ENCODE data around the gene MT1A. TPM values are rescaled to one million over a fixed set of nuclear protein-coding genes. Genes with fewer than 3 reads are reported as not detected.

The MT1A gene
- polyA plus RNA-seq, 12 donors = 0.77 to 1.1 TPM; not detected in 10

DNA sequence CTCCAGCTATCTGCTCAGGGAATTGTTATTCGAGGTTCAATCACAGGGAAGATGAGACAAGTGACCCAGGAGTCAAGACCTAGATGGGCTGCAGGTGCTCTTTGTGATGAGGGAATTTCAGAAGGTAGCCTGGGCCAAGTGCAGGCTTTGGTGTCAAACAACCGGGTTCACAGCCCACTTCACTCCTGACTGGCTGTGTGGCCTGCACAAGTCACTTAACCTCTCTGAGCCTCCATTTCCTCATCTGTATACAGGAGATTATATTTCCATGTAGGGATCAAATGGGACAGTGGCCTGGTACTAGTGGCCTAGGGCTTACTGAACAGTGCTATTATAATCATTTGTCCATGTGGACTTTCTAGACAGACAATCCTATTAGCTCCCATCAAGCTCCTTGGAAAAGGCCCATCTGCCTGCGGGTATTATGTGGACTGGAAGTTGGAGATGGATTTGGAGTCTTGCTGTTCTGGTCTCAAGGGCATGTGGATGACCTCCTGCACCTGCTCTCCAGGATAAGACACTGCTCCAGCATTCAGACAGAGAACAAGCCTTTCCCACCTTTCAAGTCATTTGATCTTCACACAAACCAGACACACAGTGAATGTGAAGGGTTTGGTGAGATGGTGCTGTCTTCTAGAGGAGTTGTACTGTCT, 40.7 kb downstream of the MT1A start:
- no peak for DNase-seq

DNA sequence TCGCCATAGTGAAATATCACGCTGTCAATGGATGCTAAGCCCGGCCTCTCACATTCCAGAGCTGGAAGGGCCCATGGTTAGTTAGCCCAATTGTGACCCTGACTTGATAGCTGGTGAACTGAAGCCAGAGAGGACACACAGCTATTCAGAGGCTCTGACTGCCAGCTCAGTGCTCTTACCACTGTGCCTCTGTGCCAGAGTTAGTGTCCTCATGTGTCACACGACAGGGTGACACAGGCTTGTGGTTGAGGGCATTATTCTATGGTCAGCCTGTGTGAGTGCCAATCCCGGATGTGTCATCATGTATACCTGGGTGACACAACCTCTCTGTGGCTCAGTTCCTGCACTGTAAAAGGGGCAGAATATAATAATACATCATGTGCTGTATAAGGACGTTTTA, 41.4 kb downstream of the MT1A start:
- DNase-seq = no peak

- DNase-seq = peak; percentile 87
Observed at GRCh38 chr16:56681939-56682702, 43.7 kb downstream of the MT1A start, which contains the start of gene MT1X. MT1X (plus strand) TSS chr16:56682470; CDS start chr16:56682541, 71 bp downstream.

DNA sequence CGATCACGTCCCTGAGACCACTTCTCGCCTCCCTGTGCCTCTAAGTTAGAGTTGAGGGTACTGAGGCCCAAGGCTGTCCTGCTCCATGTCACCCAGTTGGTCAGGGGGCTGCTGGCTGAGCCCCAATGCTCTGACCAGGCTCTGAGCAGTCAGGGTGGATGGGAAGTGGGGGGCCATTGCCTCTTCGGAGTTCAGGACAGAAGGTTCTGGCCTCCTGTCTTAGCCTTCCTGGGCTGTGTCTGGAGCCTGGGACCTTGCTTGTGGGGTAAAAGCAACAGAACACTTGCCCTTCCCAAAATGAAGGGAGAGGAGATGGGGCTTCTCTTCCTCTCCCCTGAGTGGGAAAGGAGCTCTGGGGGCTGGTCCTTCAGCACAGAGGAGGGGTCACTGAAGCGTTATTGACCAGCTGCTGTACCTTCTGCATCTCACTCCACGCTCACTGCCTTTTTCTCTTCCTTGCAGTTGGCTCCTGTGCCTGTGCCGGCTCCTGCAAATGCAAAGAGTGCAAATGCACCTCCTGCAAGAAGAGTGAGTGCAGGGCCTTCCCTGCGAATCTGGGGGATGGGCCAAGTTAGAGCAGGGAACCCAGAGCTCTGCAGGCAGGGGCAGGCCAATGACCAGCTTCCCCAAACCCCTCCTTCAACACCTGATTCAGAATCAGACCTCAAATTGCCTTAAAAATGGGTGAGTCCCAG, 44.4 kb downstream of the MT1A start:
- DNase-seq = no peak

DNA sequence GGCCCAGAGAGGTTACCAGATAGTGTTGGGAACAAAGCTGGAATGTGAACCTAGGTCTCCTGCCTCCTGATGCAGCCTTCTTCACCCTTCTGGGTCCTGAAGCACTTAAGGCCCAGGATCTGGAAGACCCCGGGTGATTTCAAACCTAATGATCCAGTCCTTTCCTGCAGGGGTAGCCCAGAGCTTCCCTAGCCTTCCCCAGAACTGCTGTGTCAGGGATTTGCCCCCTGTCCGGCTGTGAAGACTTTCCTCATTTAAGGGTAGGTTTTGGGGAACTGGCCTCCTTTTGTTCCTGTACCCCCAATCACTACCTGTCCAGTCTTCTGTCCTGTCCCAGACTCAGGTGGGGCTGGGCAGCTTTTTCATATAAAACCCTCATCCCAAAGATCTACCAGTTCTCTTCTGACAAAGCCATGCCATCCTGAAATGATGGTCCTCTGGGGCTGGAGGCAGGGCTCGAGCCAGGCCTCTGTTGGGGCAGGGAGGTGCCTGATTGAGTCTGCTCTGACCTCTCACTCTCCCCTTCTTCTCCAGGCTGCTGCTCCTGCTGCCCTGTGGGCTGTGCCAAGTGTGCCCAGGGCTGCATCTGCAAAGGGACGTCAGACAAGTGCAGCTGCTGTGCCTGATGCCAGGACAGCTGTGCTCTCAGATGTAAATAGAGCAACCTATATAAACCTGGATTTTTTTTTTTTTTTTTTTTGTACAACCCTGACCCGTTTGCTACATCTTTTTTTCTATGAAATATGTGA, 45.1 kb downstream of the MT1A start:
- no peak for DNase-seq

- DNase-seq = no peak
Observed at GRCh38 chr16:56684256-56684925, 45.9 kb downstream of the MT1A start.

- no peak for DNase-seq
Observed at GRCh38 chr16:56684926-56685590, 46.6 kb downstream of the MT1A start.

- DNase-seq = no peak
Observed at GRCh38 chr16:56686758-56687157, 48.3 kb downstream of the MT1A start.

GRCh38 chr16:56688762-56689161, 50.3 kb downstream of the MT1A start:
- DNase-seq = no peak

- DNase-seq = no peak
Observed at GRCh38 chr16:56689171-56689570, 50.7 kb downstream of the MT1A start.

Other genes starting within 250 kb of the MT1A start
- gene AMFR, start 213.1 kb upstream of the MT1A start, polyA plus RNA-seq (ENCODE audit: insufficient read length in 12 of 12) = 100 to 1,000 TPM in 1 of 12 donors, 10 to 100 TPM in 11; 25.9 to 909 (median 60.0) TPM
- gene NUDT21, start 187.3 kb upstream of the MT1A start, polyA plus RNA-seq (ENCODE audit: insufficient read length in 12 of 12) = 10 to 100 TPM in 11 of 12 donors, not detected in 1; 53.7 to 80.5 (median 73.4) TPM
- gene OGFOD1, start 187.1 kb upstream of the MT1A start, polyA plus RNA-seq (ENCODE audit: insufficient read length in 12 of 12) = 100 to 1,000 TPM in 1 of 12 donors, 10 to 100 TPM in 11; 35.0 to 120 (median 40.0) TPM
- gene BBS2, start 118.6 kb upstream of the MT1A start, polyA plus RNA-seq (ENCODE audit: insufficient read length in 12 of 12) = 10 to 100 TPM in 11 of 12 donors, not detected in 1; 19.8 to 71.6 (median 49.9) TPM
- not detected for gene MT4, start 73.6 kb upstream of the MT1A start, polyA plus RNA-seq (ENCODE audit: insufficient read length in 12 of 12)
- gene MT3, start 49.1 kb upstream of the MT1A start, polyA plus RNA-seq (ENCODE audit: insufficient read length in 12 of 12) = 10 to 100 TPM in 5 of 12 donors, 1 to 10 TPM in 5, not detected in 2; 2.2 to 22.0 (median 9.9) TPM
- 10 to 100 TPM in 11 of 12 donors, not detected in 1; 17.0 to 71.5 (median 23.2) TPM for gene MT2A, start 30.1 kb upstream of the MT1A start, polyA plus RNA-seq (ENCODE audit: insufficient read length in 12 of 12)
- 100 to 1,000 TPM in 1 of 12 donors, 10 to 100 TPM in 10, not detected in 1; 11.9 to 138 (median 18.4) TPM for gene MT1E, start 12.9 kb upstream of the MT1A start, polyA plus RNA-seq (ENCODE audit: insufficient read length in 12 of 12)
- gene MT1M, start 6.0 kb upstream of the MT1A start, polyA plus RNA-seq (ENCODE audit: insufficient read length in 12 of 12) = 1 to 10 TPM in 3 of 12 donors, under 1 TPM in 6, not detected in 3; 0.53 to 1.3 (median 0.82) TPM
- gene MT1B, start 13.2 kb downstream of the MT1A start, polyA plus RNA-seq (ENCODE audit: insufficient read length in 12 of 12) = not detected
- 10 to 100 TPM in 1 of 12 donors, 1 to 10 TPM in 7, under 1 TPM in 2, not detected in 2; 0.55 to 38.7 (median 2.0) TPM for gene MT1F, start 19.3 kb downstream of the MT1A start, polyA plus RNA-seq (ENCODE audit: insufficient read length in 12 of 12)
- gene MT1G, start 29.4 kb downstream of the MT1A start, polyA plus RNA-seq (ENCODE audit: insufficient read length in 12 of 12) = 100 to 1,000 TPM in 1 of 12 donors, 10 to 100 TPM in 1, 1 to 10 TPM in 5, under 1 TPM in 3, not detected in 2; 0.43 to 744 (median 1.7) TPM
- gene MT1H, start 31.1 kb downstream of the MT1A start, polyA plus RNA-seq (ENCODE audit: insufficient read length in 12 of 12) = 100 to 1,000 TPM in 1 of 12 donors, 10 to 100 TPM in 1, 1 to 10 TPM in 2, not detected in 8; 1.1 to 179 (median 5.6) TPM
- 100 to 1,000 TPM in 1 of 12 donors, 10 to 100 TPM in 4, 1 to 10 TPM in 6, not detected in 1; 7.8 to 137 (median 10.0) TPM for gene MT1X, start 43.8 kb downstream of the MT1A start, polyA plus RNA-seq (ENCODE audit: insufficient read length in 12 of 12)
- gene NUP93, start 91.5 kb downstream of the MT1A start, polyA plus RNA-seq (ENCODE audit: insufficient read length in 12 of 12) = 10 to 100 TPM in 11 of 12 donors, not detected in 1; 19.8 to 64.2 (median 40.9) TPM
- under 1 TPM in 6 of 12 donors, not detected in 6; 0.07 to 0.22 (median 0.15) TPM for gene SLC12A3, start 226.5 kb downstream of the MT1A start, polyA plus RNA-seq (ENCODE audit: insufficient read length in 12 of 12)

Data from muscle of arm (tissue), 12 donors.